ENCODE data around the gene ARRB1.
"Not testable (repeated sequence)": the region's sequence is repeated elsewhere in the genome, so short reads cannot be mapped to it uniquely, and the experiment has no call there.

Gene ARRB1

DNA sequence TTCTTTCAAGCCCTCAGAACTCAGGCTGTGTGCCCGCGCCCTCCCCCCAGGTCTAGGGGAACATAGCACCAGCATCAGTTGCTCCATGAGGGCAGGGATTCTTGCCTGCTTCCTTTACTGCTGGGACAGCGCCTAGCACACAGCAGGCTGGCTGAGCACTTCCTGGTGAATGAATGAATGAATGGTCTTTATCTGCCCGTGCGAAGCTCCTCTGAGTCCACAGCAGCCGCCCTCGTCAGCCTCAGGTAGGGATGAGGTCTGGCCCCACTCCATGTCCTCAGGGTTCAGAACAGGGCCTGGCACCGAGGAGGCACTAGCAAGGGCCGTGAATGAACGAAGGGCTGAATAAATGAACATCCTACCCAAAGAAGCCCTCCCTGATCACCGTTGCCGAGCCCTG lies 27.3 kb downstream of the ARRB1 start:
- DNase-seq (ENCODE audit: low read depth, low spot score): no peak

DNA sequence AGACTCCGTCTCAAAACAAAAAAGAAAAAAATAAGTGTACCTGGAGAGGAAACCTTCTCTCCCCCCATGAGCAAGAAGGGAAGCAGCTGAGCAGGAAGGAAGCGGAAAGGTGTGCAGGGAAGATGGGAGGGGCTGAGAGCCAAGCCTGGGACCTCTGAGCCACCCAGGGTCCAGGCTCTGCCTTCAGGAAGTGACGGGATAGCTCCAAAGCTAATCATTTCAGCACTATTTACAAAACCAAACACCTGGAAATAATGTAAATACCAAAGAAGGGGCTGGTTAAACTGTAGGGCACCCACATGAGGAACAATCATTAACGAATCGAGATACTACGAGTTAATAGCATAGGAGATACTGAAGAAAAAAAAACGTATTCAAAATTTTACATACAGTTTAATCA lies 27.9 kb downstream of the ARRB1 start:
- DNase-seq (ENCODE audit: low read depth, low spot score): no peak

DNA sequence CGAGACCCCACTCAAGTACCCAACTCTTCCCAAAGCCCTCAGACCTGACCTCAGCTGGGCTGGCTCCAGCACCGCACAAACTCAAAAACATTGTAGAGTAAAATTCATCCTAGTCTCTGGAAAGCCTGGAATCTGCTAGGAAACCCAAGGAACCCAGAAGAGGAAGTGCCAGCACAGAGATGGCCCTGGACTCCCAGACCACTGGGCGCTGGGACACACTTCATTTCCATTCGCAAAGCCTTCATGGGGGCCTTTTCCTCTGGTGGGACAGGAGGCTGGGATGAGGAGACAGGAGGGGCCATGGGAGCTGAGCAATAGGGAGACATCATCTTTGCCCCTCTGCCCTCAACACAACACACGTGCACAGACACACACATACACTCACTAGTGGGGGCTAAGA lies 30.8 kb downstream of the ARRB1 start:
- DNase-seq (ENCODE audit: low read depth, low spot score): no peak

DNA sequence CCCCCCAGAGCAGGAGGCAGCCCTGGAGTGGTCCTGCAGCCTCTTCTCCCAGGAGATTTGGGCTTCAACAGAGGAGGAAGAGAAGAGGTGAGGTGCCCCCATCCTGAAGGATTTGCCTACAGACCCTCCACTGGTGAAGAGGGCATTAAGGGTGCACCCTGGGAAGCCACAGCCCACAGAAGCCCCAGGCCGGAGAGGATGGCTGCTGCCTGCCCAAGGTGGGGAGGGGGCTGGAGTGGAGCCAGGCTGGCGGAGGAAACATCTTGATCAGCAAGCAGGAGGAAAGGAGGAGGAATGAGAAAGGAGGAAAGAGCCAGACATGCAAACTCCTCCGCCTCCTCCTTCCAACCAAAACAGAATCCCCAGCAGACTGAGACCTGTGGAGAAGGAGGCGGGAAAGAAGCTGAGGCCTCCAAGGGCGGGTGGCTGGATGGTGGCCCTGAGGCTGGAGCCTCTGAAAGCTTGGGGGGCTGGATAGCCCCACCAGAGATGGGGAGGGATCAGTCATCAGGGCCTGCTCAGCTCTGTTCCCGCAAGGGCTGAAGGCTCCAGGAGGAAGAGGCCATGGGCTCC lies 31.3 kb downstream of the ARRB1 start:
- no peak for DNase-seq (ENCODE audit: low read depth, low spot score)

DNA sequence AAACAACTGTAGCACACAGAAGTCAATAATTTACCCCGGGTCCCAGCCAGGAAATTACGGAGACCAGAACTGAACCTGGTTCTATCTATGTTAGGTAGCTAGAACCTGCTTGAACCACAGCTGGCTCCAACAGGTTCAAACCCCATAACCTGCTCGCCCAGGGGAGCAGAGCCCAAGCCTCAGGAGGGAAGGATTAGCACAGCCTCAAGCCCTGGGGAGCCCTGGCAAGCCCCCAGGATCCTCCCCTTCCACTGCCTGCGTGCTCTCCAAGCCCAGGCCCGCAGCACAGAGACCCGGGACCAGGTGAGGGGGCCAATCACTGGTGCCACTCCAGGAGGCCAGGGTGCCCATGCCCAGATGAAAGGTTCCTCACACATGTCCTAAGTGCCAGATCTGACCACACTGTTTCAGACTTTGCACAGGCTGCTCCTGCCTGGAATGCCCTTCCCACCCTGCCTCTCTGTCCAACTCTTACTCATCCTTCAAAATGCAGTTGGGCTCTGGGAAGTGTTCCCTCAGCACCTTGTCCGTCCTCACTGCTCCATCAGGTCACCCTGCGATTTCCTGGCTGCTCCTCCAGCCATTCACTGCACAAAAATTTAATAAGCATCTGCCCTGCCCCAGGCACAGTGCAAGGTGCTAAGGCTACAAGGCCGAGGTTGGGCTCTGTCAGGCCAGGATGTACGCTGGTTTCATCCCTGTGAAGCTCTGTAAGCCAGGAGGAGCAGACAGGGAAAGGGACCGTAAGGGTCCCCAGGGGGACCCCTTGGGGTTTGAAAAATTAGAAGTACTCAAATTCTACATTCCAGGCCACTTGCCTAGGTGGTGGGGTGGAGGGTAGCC lies 32.2 kb downstream of the ARRB1 start:
- no peak for DNase-seq (ENCODE audit: low read depth, low spot score)

DNA sequence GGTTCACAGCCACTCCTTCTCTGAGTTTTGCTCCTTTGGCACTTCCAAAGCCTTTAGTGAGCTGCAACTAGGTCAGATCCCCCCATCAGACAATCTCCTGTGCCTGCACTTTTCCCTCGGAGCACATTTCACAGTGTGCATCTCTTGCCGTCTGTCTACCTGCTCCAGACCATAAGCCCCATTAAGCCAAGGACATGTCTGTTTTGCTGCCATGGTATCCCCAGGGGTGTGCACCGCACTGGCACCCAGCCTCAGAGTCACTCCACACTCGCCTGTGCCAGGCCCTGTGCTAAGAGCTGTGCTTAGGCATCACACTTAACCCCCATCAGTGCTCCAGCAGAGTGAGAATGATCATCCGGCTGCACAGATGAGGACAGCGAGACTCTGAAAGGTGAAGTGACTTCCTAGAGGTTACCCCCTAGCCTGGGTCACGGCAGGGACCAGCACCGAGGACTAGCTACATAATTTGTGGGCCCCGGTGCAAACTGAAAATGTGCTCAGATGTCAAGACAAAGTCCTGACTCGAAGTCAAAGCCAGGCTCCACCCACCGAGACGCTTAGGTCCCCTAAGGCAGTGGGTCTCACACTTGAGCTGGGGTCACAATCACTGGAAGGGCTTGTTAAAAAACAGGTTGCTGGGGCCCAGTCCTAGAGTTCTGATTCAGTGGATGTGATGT lies 33.9 kb downstream of the ARRB1 start:
- DNase-seq (ENCODE audit: low read depth, low spot score): no peak

DNA sequence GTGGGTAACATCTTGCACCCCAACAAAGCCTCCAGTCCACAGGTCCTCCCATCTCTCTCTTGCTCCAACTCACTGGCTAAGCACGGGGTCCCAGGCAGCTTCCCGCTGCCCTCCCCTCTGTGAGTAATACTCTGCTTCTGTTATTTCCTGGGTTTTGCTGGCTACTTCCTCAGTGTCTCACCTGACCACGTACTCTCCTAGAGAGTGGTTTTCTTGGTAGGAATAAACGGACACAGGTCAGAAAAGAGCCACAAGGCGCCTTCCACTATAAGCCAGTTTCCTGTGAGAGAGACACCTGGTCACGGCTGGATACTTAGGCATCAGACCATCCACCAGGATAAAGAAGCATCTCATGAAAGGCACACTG lies 36.0 kb downstream of the ARRB1 start:
- no peak for DNase-seq (ENCODE audit: low read depth, low spot score)

DNA sequence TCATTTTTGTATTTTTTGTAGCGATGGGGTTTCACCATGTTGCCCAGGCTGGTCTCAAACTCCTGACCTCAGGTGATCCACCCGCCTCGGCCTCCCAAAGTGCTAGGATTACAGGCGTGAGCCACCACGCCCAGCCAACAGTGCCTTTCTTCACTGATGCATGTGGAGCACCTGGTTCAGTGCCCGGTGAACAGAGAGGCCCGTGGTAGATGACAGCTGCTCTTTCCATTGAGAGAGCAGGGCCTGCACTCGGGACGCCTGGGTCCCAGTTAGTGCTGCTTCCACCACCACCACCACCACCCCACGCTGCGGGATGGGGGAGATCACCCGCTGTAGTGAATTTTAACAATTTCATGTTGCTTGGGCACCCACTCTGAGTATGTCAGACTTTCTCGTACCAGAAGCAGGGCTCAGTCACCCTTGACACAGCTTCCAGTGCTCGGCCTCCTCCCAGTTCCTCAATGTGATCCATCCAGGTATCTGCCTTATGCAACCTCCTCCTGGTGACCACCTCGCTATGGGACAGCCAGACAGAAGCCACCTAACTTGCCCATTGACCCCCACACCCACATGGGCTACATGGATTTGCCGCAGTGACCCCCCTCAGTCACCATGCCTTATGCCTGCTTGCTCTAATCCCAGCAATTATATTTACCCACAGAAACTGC lies 36.6 kb downstream of the ARRB1 start:
- no peak for DNase-seq (ENCODE audit: low read depth, low spot score)

DNA sequence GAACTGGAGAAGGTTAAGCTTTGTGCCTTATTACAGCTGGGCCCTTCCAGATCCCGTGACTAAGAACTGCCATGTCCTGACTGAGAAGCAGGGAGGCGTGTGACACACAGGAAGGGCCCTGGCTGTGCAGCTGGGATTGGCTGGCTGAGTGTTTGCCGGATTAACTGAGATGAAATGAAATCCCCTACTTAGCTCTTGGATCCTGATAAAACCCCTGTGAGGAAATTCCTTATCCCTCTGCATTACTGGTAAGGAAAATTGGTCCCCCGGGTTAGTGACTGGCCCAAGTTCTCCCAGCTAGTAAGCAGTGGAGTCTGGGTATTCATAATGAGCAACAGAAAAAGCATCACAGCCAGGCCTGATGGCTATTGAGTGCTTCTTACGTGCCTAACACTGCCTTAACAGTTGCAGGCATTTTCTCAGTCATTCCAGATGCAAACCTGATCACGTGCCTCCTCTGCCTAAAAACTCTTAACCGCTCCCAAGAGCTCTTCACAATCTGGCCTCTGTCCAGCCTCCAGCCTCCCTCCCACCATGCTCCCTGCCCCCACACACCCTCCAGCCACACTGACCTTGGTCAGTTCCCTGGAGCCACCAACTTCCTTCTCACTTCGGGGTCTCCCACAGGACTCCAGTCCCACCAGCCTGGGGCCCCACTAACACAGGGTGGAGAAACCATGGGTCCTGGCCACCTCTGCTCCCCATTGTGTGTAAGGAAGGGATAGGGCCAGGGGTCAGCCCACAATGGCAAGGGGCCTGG lies 37.8 kb downstream of the ARRB1 start:
- DNase-seq (ENCODE audit: low read depth, low spot score): peak; percentile 28

DNA sequence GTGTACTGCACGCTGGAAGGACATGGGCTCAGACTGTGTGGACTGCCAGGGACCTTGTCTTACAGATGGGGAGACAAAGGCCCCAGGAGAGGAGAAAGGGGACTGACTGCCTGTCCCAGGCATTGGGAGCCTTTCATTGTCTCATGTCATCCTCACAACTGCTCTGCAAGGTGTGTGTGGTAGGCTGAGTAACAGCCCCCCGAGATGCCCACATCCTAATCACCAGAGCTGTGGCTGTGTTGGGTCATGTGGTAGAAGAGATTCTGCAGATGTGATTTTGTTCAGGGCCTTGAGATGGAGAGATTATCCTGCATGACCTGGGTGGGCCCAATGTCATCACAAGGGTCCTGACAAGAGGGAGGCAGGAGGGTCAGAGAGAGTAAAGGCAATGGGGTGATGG lies 39.1 kb downstream of the ARRB1 start:
- no peak for DNase-seq (ENCODE audit: low read depth, low spot score)

DNA sequence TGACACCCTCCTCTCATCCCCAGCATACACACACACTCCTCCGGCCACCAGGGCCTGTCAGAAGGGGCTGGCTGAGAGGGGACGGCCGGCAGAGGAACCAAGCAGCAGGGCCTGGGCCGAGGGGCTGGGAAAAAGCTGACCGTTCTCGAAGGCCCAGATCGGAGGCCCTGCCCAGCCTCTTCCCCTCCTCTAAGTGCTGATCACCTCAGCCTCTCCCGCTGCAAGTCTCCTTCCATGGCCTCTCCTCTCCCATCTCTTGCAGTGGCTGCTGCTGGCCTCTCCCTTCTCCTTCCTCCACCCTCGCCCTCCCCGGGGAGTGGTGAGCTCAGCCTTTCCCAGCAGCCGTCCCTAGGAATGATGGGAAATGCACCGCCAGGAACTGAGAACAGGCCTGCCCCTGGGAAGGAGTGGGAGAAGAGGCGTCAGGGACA lies 39.6 kb downstream of the ARRB1 start:
- no peak for DNase-seq (ENCODE audit: low read depth, low spot score)

DNA sequence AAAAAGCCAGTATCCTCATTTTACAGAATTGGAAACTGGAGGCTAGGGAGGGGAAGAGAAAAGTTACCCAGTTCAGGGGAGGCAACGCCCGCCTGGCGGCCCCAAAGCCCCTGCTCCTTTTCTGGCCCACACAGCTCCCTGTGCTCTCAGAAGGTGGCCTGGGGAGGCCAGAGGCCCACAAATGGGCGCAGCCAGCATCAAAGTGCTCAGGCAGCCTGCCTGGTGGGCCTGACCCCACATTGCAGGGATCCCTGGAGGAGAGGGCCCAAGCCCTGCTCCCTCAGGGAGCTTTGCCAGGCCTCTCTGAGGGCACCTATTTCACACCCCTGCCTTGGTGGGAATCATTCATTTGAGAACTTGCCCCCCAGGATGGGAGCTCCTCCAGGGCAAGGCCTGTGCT lies 42.5 kb downstream of the ARRB1 start:
- DNase-seq (ENCODE audit: low read depth, low spot score): no peak

DNA sequence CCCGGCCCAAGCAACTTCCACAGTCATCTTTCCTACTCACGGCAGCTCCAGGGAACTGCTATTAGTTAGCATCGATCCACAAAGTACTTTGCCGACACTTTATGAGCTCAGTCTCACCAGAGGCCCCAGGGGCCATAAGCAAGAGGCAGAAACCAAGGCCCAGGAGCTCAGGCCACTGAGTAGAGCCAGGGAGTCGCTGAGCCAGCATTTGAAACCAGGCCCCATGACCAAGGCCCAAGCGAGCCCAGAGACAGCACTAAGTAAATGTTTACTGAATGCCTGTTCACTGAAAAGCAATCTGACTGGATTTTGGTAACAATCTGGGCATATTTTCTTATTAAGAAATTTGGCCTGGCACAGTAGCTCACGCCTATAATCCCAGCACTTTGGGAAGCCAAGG lies 43.3 kb downstream of the ARRB1 start:
- DNase-seq (ENCODE audit: low read depth, low spot score): no peak

DNA sequence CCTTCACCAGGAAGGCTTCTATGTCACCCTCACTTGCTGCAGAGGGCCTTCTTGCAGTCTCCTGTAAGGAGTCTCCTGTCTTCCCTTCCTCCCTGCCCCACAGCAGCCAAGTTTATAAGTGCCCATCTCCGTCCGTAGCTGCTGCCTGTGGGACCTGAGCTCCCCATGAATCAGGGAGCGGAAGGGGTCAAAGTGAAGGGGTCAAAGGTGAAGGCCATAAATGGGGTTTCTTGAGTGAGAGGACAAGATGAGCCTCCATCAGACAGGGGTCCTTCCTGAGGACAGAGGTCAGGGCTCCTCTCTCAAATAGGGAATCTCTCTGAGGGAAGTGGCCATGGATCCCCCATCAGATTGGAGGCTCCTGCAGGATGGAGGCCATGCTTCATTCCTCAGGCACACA lies 44.4 kb downstream of the ARRB1 start:
- no peak for DNase-seq (ENCODE audit: low read depth, low spot score)

DNA sequence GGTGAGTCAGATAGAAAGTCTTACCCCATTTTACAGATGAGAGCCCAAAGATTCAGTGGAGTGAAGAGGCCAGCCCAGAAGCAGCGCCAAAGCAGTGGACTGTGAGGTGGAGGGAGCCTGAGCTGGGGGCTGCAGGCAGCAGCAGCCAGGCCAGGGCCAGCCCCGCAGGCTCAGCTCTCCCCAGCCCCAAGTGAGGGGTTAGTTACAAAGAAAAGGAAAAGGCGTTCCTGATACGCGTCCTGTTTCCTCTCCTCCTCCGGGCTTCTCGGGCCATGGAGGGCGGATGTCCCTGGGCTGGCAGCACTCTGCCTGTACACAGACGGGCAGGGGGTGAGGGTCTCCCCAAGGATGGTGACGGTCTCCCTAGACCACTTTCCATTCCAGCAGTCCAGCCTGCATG lies 44.9 kb downstream of the ARRB1 start:
- no peak for DNase-seq (ENCODE audit: low read depth, low spot score)

DNA sequence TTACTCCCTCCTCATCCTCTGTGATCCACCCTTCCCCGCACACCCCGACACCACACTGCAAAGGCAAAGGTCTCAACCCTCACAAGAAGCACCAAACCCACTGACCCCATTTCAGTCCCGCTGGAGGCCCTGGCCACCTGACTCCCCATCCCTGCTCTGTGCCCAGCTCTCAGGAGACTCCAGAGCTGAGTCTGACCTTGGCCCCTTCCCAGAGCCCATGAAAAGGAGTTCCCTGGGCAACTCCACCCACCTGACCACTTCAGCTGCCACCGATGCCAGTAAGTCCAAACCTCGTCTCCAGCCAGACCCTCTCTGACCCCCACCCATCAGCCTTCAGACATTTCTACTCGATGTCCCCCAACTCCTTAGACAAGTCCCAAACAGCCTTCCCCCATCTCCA lies 45.5 kb downstream of the ARRB1 start:
- DNase-seq (ENCODE audit: low read depth, low spot score): no peak

DNA sequence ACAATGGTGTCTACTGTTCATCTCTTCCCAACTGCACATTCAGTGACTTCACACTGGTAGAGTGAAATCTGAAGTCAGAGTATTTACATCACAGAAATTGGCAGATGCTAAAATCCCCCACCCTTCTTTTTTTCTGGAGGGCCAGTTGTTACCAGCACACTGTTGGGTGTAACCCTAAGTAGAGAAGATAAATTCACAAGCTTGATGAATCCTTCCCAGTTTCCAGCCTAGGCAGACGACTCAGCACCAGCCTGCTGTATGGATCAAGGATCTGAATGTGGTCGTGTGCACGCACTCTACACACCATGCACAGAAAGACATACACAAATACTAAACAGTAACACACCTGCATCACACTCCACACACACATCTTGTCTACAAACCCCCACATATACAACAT lies 46.0 kb downstream of the ARRB1 start:
- DNase-seq (ENCODE audit: low read depth, low spot score): no peak

DNA sequence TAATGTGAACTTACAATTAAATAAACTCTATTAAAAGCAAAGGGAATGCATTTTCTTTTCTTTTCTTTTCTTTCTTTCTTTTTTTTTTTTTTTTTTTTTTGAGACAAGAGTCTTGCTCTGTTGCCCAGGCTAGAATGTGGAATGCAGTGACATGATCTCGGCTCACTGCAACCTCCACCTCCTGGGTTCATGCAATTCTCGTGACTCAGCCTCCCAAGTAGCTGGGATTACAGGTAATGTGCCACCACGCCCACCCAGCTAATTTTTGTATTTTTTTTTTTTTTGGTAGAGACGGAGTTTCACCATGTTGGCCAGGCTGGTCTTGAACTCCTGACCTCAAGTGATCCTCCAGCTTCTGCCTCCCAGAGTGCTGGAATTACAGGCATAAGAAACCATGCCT lies 46.5 kb downstream of the ARRB1 start:
- DNase-seq (ENCODE audit: low read depth, low spot score): not testable (repeated sequence)

DNA sequence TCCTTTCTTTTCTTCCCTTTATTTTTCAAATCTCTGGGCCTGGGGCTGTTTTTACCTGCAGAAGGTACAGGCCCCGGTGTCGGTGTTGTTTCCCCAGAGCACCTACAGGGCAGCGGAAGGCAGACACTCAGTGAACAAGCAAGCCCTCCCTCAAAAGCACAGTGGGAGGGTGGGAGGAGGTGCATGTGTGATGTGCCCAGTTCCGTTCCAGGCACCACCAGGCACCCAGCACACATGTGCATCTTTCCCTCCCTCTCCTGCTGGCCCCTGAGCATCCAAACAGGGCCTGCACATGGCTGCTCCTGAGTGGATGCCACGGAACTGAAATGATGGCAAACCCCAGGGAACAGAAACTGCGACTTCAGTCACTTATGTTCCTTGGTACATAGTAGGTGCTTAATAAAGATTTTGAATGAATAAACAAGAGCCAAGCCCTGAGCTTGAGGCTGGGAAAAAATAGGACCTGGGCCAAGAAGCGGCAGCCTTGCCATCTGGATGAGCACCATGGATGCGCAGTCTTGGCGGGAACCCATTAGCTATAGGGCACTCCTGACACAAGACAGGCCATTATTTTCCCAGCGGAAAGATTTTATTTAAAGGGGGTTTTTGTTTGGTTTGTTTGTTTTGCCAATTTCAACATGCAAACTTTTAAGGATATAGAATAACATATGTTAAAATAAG lies 47.8 kb downstream of the ARRB1 start:
- DNase-seq (ENCODE audit: low read depth, low spot score): no peak

DNA sequence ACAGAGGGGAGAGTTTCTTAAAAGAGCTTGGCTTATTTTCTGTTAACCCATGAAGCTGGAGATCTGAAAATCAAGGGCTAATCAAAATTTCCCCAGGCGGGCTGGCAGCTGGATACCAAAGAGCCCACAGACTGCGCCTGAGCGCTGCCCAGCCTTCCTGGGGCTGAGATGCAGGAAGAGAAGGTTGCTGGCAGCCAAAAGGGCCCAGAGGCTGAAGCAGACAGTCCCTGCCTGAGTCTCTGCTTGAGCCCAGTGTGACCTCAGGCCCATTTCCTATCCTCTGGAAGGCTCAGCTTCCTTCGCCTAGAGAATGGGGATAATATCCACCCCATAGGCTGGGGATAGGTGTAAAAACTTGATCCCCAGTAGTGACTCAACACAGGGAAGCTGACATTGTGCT lies 49.1 kb downstream of the ARRB1 start:
- DNase-seq (ENCODE audit: low read depth, low spot score): no peak

Measured in astrocyte of the hippocampus (primary cell).